Esophagus muscularis mucosa (tissue), 2 donors: ENCODE results near the gene TIE1.

ENCODE experiments used
- EP300 ChIP-seq: sonication (generic); formaldehyde crosslinking; IDR thresholded peaks from one replicate; pipeline ENCODE4 v1.6.1; 2017; ENCODE audit warnings: antibody characterized with exemption
- POLR2A ChIP-seq: fragments of 450-650 bp; IDR thresholded peaks from one replicate; pipeline ENCODE4 v1.6.1; 2017; ENCODE audit warnings: antibody characterized with exemption, moderate library complexity, mild to moderate bottlenecking, low read depth

GRCh38 chr1:43292679-43293078 lies 8.1 kb upstream of the TIE1 start:
- TF ChIP-seq EP300 (no peak), POLR2A (no peak)
